Omental fat pad (tissue), 4 donors: Measurements from ENCODE around the gene HSP90AB1. TPM values are rescaled to one million over a fixed set of nuclear protein-coding genes. Genes with fewer than 3 reads are reported as not detected.

Source experiments
- ATAC-seq: fragments of 150-250 bp; one replicate; pipeline ENCODE4 v1.9.1; 2016; ENCODE audit warnings: mild to moderate bottlenecking, moderate library complexity; ENCODE audit not compliant: low FRiP score
- DNase-seq: peaks from one replicate; pipeline ENCODE4 v3.0.0-alpha.2; 2019; ENCODE audit warnings: low spot score
- CTCF ChIP-seq, 3 donors: fragments of 450-650 bp; IDR thresholded peaks; one replicate each; pipeline ENCODE4 v1.5.1; 2016 to 2017; ENCODE audit warnings: antibody characterized with exemption in 3 of 3, mild to moderate bottlenecking in 3 of 3, moderate library complexity in 2 of 3
- total RNA-seq, 4 donors: library from RNA; depleted of rRNA; stranded (reverse); fragments of >200 nt; gene quantifications; one replicate each; pipeline ENCODE4 v1.1.0, GENCODE V29; 2016

HSP90AB1 gene
- total RNA-seq, 4 donors from 2014 or later = 553 to 1,198 (median 846) TPM

GRCh38 chr6:44202972-44203750 is 43.7 kb upstream of the HSP90AB1 start:
- no peak for DNase-seq
- ATAC-seq = no peak
- TF ChIP-seq CTCF (IDR thresholded peaks at IDR 0.05) = no peak

GRCh38 chr6:44203955-44204354 is 42.9 kb upstream of the HSP90AB1 start:
- DNase-seq (no peak), ATAC-seq (no peak)
- no peak for TF ChIP-seq CTCF (IDR thresholded peaks at IDR 0.05)

GRCh38 chr6:44207966-44208365 is 38.9 kb upstream of the HSP90AB1 start:
- DNase-seq (no peak), ATAC-seq (no peak)
- no peak for TF ChIP-seq CTCF (IDR thresholded peaks at IDR 0.05)

GRCh38 chr6:44211284-44211683 is 35.6 kb upstream of the HSP90AB1 start:
- ATAC-seq (no peak), DNase-seq (no peak)
- TF ChIP-seq CTCF (IDR thresholded peaks at IDR 0.05) = no peak

- TF ChIP-seq CTCF (IDR thresholded peaks at IDR 0.05) = no peak
- DNase-seq (no peak), ATAC-seq (no peak)
Observed at GRCh38 chr6:44214307-44214706, 32.6 kb upstream of the HSP90AB1 start.

GRCh38 chr6:44216677-44217331 is 30.1 kb upstream of the HSP90AB1 start, which contains the start of gene MYMX:
Gene MYMX (plus strand): TSS chr6:44216926. CDS start chr6:44217472, 546 bp downstream.
- ATAC-seq = no peak
- TF ChIP-seq CTCF (IDR thresholded peaks at IDR 0.05) = no peak

More at GRCh38 chr6:44216677-44217331, 30.1 kb upstream of the HSP90AB1 start, which contains the start of gene MYMX:
- no peak for DNase-seq
